Measurements from ENCODE around the gene CNOT1.
"Not testable (repeated sequence)": the region's sequence is repeated elsewhere in the genome, so short reads cannot be mapped to it uniquely, and the experiment has no call there.

The CNOT1 gene

DNA sequence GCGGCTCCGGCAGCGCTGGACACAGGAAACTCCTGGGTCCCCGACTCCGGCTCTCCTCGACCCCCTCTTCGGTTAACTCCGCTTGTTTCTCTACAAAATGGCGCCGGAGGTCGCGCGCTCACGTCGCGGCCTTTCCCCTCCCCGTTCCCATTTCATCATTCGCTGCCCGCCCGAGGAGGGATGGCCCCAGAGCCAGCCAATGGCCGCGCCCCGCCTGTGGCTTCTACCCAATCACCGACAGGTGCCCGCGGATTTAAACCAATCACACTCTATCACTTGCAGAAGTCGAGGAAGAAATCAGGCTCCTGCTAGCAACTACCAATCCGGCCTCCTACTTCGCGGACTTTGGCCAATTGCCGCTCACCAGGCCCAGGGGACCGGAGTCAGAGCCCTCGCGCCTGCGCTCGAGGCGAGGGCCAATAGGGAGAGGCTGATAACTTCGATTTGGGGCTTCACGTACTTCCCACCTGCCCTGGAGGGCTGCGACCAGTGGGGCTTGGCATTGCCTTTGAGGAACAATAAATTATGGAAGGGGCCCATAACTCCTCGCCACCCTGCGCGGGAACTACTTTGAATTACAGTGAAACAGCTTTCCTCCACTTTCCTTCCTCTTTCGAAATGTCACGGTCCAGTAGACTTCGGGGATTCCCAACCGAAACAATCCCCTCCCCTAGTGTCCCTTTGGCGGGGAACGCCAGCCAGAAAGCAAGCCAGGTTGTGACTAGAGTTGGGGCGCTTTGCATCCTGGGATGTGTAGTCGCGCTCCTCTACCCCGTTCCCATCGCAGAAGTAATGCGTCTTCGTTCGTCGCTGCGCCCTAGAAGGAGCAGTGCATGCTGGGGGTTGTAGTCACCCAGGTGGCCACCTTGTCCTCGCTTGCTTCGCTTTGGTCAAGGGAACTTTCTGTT lies at the start of gene CNOT1:
CNOT1 (minus strand) TSS at position 94 of the 908 bp plus-strand sequence. CDS start 30,489 bp downstream, outside the sequence.
- peak; percentile 98 for DNase-seq

- DNase-seq, result no peak
Observed at GRCh38 chr16:58678716-58679115, 49.1 kb upstream of the CNOT1 start.

- no peak for DNase-seq
Observed at GRCh38 chr16:58678269-58678668, 48.6 kb upstream of the CNOT1 start.

- DNase-seq, result no peak
Observed at GRCh38 chr16:58670946-58671583, 41.4 kb upstream of the CNOT1 start.

GRCh38 chr16:58670177-58670576 lies 40.6 kb upstream of the CNOT1 start:
- no peak for DNase-seq

DNA sequence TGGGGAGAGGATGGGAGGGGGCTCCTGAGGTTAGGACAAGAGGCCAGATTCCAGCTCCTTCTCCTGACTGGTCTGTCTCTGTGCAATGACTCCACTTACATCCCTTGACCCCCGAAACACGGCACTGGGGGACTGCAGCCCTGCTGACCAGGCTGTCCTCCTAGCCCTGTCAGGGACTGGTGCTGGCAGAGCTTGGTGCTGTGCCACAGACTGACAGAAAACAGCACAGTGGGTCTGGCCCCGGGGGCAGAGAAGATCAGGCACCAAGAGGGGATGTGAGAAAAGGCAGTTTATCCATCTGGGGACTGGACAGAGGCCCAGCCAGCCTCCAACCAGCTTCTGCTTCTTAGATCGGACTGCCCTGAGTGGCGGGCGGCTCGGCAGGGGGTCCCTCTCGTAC lies 35.6 kb upstream of the CNOT1 start:
- no peak for DNase-seq

- DNase-seq, result no peak
Observed at GRCh38 chr16:58661199-58661830, 31.7 kb upstream of the CNOT1 start.

DNA sequence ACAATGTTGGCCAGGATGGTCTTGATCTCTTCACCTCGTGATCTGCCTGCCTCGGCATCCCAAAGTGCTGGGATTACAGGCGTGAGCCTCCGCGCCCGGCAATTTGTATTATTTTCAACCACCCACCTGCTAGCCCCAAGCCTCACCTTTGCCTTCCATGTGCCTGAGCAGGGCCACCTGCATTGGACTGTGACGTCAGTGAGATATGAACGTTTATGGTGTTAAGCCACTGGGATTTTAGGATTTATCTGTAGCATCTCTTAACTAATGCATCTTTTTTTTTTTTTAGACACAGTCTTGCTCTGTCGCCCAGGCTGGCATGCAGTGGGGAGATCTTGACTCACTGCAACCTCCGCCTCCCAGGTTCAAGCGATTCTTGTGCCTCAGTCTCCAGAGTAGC lies 30.3 kb upstream of the CNOT1 start:
- not testable (repeated sequence) for DNase-seq

DNA sequence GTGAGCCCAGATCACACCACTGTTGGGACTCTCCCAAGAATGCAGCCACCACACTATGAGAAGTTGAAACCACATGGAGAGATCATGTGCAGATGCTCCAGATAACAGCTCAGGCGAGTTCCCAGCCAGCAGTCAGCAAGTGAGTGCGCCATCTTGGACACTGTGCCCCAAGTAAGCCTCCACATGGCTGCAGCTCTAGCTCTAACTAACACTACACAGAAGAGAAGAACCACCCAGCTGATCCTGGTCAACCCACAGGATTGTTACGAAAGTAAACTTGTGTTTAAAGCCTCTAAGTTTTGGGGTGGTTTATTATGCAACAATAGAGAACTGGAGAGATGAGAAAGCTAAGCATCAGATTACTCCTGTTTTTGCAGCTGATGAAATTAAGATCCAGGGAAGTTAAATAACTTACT lies 29.2 kb upstream of the CNOT1 start:
- DNase-seq, result no peak

DNA sequence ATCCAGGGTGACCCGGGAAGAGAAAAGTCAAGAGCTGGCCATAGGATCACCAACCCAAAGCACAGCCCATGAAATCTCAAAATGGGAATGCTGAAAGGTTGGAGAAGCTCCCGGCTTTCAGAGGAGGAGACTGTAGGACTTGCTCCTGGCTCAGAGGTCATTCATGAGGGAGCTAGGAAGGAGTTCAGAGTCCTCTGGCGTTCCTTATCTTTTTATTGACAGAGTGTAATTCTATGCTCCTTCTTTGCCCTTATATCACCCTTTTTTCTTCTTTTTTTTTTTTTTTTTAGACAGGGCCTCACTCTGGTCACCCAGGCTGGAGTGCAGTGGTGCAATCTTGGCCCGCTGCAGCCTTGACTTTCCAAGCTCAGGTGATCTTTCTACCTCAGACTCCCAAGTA lies 27.3 kb upstream of the CNOT1 start:
- DNase-seq, result no peak

DNA sequence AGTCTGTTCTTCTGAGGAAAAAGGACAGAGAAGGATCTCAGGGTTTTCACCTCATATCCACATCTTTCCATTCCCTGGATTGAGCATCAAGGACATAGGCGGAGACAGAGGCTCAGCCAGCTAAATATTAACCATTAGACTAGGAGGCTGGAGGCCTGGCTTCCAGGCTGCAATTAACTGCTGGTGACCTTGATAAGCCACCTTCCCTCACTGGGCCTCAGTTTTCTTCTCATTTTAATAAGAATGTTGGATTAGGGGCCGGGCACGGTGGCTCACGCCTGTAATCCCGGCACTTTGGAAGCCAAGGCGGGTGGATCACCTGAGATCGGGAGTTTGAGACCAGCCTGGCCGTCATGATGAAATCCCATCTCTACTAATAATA lies 25.6 kb upstream of the CNOT1 start:
- DNase-seq, result no peak

DNA sequence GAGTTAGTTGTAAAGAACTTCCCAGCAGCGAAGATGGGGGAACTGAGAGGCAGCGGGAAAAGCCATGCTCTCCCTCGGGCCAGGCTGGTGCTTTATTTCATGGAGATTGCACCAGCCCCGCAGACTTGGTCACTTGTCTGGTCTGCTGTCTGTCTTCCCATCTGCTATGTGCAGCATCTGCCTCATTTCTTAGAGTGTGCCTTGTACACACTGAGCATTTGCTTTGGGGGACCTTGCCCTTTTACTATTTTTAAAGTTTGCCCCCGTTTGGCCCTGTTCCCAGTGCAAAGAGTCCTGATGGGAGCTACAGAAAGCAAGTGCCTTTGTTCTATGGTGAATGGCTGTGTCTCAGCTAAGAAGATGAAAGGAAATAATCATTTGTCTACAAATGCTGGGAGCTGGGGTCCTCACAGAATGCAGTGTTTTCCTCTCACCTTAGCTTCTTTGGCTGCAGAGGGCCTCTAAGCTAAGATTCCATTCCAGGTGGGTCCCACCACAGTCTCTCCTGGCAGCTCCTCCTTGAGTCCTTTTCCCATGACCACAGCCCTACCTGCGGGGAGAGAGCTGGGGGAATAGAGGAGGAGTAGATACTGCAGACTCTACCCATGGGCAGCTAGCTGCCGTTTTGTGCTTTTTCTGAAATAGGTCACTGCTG lies 25.1 kb upstream of the CNOT1 start:
- no peak for DNase-seq

- no peak for DNase-seq
Observed at GRCh38 chr16:58652741-58653140, 23.1 kb upstream of the CNOT1 start.

DNA sequence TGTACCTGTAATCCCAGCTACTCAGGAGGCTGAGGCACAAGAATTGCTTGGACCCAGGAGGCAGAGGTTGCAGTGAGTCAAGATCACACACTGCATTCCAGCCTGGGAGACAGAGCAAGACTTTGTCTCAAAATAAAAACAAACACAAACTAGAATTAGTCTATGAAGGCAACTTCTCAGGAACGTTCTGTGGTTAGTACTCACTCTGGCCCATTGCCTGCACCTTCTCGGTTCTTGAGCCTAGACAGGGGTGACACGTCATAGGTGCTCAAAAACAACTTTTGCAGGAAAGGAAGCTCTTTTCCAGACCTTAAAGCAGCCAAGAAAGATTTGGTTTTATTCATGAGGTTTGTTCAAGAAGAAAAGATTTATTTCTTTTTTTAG lies 22.3 kb upstream of the CNOT1 start:
- no peak for DNase-seq

- DNase-seq, result no peak
Observed at GRCh38 chr16:58649707-58650106, 20.1 kb upstream of the CNOT1 start.

GRCh38 chr16:58647107-58647506 lies 17.5 kb upstream of the CNOT1 start:
- no peak for DNase-seq

DNA sequence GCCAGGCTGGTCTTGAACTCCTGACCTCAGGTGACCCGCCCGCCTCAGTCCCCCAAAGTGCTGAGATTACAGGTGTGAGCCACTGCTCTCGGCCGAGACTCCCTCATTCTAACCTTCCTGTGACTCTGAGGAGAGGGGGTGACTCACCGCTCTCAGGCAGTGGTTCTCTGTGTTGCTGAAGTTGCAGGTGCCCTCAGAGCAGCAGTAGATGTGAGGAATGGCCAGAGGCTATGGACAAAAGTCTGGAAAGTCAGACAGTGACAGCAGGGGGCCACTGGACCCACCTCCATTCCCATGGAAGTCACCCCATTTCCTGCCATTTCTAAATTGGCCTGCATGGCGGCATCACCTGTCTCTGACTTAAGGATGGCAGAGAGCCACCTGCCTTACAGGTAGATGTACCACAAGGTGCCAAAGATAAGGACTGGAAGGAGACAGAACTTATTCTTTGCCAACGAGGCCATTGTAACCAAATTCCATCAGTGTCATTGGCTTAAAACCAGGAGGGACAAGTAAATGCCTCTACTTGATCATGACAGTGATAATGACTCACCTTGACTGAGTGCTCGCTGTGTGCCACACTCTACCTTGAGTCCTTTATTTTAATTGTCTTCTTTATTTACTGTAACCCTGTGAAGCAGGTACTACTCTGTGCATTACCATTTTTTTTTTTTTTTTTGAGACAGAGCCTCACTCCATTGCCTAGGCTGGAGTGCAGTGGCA lies 15.3 kb upstream of the CNOT1 start:
- no peak for DNase-seq

DNA sequence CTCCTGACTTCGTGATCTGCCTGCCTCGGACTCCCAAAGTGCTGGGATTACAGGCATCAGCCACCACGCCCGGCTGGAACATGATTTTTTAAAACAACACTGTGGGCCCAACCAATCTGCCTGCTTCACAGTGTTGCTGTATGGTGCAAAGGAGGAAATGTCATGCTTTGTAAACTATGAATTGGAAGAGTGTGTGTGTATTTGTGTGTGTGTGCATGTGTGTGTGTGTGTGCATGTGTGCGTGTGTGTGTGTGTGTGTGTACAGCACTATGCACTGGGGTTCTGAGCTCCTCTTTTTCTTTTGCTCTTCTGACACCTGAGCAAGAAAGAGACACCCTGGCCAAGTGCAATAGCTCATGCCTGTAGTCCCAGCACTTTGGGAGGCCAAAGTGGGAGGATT lies 14.5 kb upstream of the CNOT1 start:
- no peak for DNase-seq

- DNase-seq, result no peak
Observed at GRCh38 chr16:58640949-58641348, 11.3 kb upstream of the CNOT1 start.

DNA sequence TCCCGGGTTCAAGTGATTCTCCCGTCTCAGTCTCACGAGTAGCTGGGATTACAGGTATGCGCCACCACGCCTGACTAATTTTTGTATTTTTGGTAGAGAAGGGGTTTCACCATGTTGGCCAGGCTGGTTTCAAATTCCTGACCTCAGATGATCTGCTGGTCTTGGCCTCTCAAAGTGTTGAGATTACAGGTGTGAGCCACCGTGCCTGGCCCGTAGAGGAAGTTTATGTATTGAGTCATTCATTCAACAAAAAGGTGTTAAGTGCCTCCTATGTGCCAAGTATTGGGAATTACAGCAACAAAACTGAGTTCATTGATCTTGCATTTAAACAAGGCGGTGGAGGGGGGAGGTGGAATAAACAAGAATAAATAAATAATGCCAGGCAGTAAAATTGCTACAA lies 10.2 kb upstream of the CNOT1 start:
- DNase-seq, result no peak

- no peak for DNase-seq
Observed at GRCh38 chr16:58639230-58639629, 9.6 kb upstream of the CNOT1 start.

DNA sequence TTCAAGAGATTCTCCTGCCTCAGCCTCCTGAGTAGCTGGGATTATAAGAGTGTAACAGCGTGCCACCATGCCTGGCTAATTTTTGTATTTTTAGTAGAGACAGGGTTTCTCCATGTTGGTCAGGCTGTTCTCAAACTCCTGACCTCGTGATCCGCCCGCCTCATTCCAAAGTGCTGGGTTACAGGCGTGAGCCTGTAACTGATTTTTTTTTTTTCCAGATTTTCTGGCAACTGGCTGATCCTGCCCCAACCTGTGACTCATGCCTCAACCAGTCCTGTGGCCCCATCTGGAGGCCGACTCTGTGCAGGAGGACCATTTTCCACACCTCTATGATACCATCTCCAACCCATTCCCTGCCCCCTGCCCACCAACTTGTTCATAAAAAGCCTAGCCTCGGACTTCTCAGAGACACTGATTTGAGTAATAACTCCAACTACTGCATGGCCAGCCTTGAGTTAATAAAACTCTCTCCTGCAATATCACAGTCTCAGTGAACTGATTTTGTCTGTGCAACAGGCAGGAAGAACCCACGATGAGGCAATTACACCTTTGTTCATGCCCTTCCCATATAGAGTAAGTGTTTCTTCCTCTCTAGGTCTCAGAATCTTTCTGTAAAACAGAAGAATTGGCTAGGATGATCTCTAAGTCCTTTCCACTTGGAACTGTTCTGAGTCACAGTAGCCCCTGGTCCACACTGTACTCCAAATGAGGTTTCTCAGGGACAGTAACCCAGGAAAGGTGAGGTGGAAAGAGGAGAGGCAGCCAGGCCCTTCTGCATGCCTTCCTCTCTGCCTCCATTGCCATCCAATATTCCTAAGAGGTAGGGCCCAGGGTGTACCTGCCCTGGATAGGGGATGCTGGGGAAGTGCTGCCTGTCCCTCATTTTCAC lies 8.8 kb upstream of the CNOT1 start:
- no peak for DNase-seq
